GM19467 (cell line): Measurements from ENCODE around the gene CNNM3.
A peak's percentile ranks its signal among the peaks of the same experiment; 100 is the strongest.

Experiments
- ATAC-seq: cut with Tn5 transposase; IDR thresholded peaks from one replicate; pipeline ENCODE4 v1.9.1; 2021; ENCODE audit warnings: mild to moderate bottlenecking, moderate library complexity; ENCODE audit not compliant: unreplicated experiment

The CNNM3 gene

DNA sequence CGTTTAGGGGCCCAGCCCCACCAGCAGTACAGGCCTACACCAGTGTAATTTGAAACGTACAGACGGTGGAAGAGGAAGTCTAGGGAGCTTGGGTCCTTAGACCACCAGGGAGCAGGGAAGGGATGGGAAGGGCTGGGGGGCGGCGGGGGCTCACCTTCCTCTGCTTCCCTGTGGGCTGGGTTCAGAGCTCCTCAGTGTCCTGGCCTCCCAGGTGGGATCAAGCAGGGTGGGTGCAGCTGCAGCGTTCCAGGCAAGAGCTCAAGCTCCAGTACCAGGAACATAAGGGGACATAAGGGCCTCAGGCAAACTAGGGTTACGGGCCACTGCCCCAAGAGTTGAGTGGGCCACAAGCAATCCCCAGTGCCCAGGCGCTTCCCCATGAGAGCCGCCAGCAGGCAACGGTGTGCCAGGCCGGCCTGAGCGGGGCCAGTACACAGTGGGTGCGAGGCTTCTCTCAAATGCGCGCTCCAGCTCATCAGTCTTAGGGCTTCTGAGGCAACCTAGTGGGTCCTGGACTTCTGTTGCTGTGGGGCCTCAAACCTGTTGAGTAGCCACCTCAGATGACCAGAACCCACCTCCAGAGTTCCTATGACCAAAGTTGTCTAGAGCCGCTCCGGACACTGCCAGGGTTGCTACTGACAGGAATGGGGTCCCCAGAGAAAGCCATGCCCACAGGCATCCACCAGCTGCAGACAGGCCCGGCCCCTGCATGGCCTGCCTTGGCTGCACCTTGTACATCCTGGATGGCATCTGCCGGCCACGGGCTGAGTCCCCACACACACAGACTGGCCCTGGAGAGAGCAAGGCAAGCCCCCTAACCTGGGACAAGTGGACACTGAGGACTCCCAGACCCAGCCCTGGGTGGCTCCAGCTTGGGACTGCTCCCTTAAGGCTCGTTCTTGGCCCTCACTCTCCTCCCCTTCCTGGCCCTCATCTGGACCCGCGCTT is 22.6 kb downstream of the CNNM3 start:
- no peak for ATAC-seq

GRCh38 chr2:96839293-96839874 is 23.3 kb downstream of the CNNM3 start:
- ATAC-seq = peak; percentile 76

- no peak for ATAC-seq
Measured at GRCh38 chr2:96839875-96840850, 24.1 kb downstream of the CNNM3 start.

DNA sequence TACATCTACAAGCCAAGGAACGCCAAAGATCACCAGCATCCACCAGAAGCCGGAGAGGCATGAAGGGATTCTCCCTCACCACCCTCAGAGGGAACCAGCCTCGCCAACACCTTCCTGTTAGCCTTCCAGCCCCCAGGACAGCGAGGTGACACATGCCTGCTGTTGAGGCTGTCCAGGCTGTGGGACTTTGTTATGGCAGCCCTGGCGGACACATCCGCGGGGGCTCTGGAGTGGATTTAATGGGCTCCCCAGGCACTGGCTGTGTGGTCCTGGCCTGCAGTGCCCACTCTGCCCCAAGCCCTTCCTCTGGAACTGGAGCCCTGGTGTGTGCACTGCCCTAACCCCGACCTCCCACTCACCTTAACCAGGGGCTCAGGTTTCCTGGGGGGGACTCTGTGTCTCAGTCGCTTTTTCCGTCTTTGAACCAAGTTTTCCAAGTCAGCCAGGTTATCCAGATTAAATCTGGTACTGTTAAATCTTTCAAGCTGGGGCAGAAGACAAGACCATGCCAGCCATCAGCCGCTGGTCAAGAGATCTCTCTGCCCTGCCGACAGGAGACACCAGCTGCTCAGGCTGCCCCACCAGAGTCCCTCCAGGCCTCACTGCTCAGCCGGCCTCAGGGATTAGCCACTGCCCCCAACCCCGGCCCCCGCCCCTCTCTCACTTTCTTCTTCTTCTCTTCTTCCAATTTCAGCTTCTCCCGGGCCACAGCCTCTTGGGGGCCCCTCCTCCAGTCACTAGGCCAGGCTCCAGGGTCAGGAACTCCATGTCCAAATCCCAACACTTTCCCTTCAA is 25.8 kb downstream of the CNNM3 start:
- no peak for ATAC-seq

GRCh38 chr2:96842600-96842999 is 26.5 kb downstream of the CNNM3 start:
- no peak for ATAC-seq

GRCh38 chr2:96843538-96844268 is 27.6 kb downstream of the CNNM3 start, which contains the start of gene ANKRD23:
ANKRD23 (minus strand) TSS chr2:96844021; CDS start chr2:96843992, 29 bp downstream.
- ATAC-seq = no peak

DNA sequence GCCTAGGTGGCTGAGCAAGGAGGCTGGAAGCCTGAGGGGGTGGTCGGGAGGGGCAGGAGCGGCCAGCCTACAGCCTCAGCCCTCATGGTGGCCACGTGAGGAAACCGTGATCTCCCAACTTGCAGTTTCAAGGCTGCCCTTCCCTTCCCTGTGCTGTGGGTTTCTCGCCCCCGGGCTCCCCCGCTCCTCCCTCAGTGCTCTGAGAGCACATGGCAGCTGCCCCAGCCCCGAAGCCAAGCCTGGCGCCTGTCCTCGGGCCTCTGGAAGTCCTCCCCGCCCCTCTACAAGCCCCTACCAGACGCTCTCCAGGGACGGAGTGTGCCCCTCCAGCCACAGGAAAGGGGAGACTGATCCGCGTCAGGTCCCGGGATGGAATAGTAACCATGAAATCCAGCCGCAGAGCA is 28.3 kb downstream of the CNNM3 start:
- no peak for ATAC-seq

GRCh38 chr2:96846825-96847224 is 30.8 kb downstream of the CNNM3 start:
- ATAC-seq = no peak

GRCh38 chr2:96847586-96847985 is 31.5 kb downstream of the CNNM3 start:
- ATAC-seq = no peak

GRCh38 chr2:96848264-96848663 is 32.2 kb downstream of the CNNM3 start:
- ATAC-seq = no peak

- no peak for ATAC-seq
Measured at GRCh38 chr2:96852667-96853066, 36.6 kb downstream of the CNNM3 start.

DNA sequence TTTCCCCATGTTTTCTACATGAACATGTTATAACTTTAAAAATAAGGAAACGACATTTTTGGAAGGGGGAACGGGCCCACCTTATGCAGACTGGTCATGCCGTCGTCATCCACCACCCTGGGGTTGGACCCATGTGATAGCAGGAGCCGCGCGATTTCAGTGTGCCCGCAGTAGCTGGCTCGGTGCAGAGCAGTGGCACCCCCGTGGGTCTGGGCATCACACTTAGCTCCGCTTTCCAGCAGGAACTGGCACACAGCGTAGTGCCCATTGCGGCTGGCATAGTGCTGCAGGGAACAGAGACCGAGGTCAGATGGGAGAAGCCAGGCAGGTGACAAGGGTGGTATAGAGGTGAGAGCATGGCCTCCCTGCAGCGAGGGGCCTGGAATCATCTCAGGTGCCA is 37.3 kb downstream of the CNNM3 start:
- ATAC-seq = no peak

DNA sequence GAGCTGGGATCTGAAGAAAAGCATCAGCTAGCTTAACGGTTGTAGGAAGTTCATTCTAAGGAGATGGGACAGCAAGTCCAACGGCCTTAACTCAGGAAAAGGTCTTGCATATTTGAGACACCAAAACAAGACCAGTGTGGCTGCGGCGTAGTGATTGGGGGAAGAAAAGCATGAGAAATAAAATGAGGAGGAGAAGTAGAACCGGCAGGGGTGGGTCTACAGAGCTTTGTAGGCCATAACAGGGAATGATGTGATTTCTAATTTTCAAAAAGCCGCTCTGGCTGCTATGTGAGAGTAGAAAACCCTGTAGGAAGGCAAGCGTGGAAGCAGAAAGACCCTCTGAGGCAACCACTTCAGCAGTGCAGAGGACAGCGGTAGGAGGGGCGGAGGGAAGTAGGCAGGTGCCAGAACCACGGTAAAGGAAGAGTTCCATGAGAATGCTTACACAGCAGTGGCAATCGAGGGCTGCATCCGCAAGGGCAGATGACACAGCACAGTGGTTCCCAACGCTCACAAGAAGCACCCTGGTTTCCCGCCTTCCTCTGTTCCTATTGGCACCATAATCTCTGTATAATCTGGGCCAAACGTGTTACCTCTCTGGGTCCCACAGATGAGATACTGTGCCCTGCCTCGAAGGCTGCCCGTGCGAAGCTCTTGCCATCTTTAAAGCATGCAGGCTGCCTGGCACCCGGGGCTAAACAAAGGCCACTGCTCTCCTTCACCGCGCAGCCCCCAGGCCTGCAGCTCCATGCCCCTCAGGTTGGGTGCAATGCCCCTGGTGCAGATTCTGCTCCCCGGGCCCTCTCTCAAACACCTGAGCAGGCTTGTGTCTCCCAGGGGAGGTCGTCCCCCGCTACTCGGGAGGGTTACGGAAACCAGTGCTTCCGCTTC is 41.0 kb downstream of the CNNM3 start:
- peak; percentile 1 for ATAC-seq

DNA sequence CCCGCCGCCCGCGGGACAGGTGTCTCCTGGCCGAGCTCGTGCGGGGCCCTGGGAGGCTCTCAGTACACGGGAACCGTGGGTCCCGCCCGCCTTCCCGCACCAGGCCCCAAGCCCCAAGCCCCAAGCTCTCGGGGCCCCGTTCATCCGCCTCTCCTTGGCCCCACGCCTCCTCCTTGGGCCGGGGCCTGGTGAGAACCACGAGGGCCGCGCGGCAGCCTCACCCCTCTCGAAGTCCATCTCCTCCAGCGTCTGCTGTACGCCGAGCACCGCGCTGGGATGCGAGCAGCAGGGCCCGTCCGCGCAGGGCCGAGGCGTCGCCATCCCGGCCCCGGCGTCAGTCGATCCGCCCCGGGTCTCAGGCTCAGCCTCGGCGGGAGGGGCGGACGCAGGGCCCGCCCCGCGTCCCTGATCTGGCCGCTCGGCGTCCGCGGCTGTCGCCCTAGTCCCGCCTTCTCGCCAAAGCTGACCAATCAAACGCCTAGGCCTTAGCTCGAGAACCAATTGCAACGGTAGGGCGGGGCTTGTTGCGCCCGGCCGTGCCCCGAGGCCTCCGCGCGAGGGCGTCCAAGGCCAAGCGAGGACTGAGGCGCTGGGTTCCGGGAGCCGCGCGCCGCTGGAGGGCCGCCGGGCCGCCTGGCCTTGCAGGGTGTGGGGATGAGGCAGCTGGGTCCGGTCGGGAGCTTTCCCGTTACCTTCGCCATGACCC is 41.8 kb downstream of the CNNM3 start, which contains the start of gene ANKRD39:
Gene ANKRD39 (minus strand): TSS at position 350 of the 706 bp plus-strand sequence. CDS start 29 bp downstream, at position 321.
- ATAC-seq = peak; percentile 91

DNA sequence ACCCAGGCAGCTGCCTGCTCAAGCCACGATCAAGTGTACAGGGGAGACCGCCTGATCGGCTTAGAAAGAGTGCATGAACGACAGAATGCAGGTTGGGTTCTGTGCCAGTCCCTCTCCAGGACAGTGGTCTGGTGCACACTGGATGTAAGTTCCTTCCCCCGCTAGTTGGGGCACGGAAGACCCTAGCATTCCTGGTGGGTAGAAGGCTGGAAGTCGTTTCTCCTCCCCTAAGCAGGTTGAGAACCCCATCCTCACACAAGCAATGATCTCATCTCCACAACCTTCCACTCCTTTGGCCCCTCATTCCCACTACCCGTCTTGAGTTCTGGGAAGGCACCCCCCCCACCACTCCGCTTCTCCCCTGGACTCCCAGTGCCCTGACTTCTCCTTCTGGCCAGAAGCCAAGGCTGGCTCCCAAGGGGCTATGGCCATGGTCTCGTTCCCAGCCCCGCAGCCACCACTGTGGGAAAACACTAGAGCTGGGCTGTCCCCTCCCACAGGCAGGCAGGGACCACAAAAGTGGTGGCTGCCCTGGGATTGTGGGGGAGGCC is 43.1 kb downstream of the CNNM3 start:
- ATAC-seq = no peak

DNA sequence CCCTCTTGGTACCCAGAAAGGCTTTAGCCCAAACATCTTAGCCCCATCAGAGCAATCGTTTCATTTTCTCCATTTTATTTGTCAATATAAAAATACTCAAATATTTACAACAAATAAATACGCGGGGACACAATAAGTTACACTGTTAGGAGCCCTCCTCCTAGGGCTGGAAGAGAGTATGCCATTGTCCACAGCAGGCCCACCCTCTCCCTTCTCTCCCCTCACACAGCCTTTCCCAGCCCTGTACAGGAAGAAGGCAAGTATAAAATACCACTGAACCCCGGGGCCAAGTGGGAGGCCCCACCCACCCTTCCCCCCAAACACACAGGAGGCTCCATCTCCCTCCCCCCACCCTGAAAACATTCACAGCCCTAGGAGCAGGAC is 43.6 kb downstream of the CNNM3 start:
- no peak for ATAC-seq
